Upper lobe of left lung (tissue), 6 donors: Measurements from ENCODE around the gene ERG. TPM values are rescaled to one million over a fixed set of nuclear protein-coding genes. Genes with fewer than 3 reads are reported as not detected.

ENCODE experiments used
- ATAC-seq, 2 donors: fragments of 200-7000 bp; cut with Tn5 transposase; one replicate each; pipeline ENCODE4 v1.9.1; 2022; ENCODE audit warnings: mild to moderate bottlenecking in 2 of 2, moderate library complexity in 2 of 2; ENCODE audit not compliant: low FRiP score in 2 of 2
- DNase-seq, 2 donors: peaks; one replicate each; pipeline ENCODE4 v3.0.0-alpha.2; 2019 to 2020
- H3K27ac ChIP-seq, 4 donors: fragments of 200-600 bp; sonication (generic); one replicate each; pipeline ENCODE4 v1.5.1; 2016 to 2019
- H3K27me3 ChIP-seq, 4 donors: fragments of 200-600 bp; sonication (generic); one replicate each; pipeline ENCODE4 v1.5.1; 2017 to 2019
- H3K36me3 ChIP-seq, 4 donors: fragments of 200-600 bp; sonication (generic); one replicate each; pipeline ENCODE4 v1.5.1; 2016 to 2019
- H3K4me1 ChIP-seq, 4 donors: fragments of 200-600 bp; sonication (generic); one replicate each; pipeline ENCODE4 v1.5.1; 2018 to 2019
- H3K4me3 ChIP-seq, 4 donors: fragments of 200-600 bp; sonication (generic); one replicate each; pipeline ENCODE4 v1.5.1; 2017 to 2019; ENCODE audit warnings: mild to moderate bottlenecking in 2 of 4, moderate library complexity in 1 of 4
- H3K9me3 ChIP-seq, 4 donors: fragments of 200-600 bp; sonication (generic); one replicate each; pipeline ENCODE4 v1.5.1; 2018 to 2019
- CTCF ChIP-seq, 6 experiments: fragments of 450-650 bp in 4 of 6; fragments of 200-600 bp in 2 of 6; sonication (generic) in 2 of 6; IDR thresholded peaks; one replicate each; pipeline ENCODE4 v1.5.1; 2016 to 2019; ENCODE audit warnings: antibody characterized with exemption in 6 of 6
- EP300 ChIP-seq, 4 donors: sonication (generic); formaldehyde crosslinking; IDR thresholded peaks; one replicate each; pipeline ENCODE4 v1.5.1; 2017; ENCODE audit warnings: antibody characterized with exemption in 4 of 4, control low read depth in 2 of 4
- POLR2A ChIP-seq, 4 donors: fragments of 450-650 bp; IDR thresholded peaks; one replicate each; pipeline ENCODE4 v1.5.1; 2016 to 2017; ENCODE audit warnings: antibody characterized with exemption in 4 of 4, mild to moderate bottlenecking in 2 of 4
- POLR2AphosphoS5 ChIP-seq, 2 donors: sonication (generic); formaldehyde crosslinking; IDR thresholded peaks; one replicate each; pipeline ENCODE4 v1.5.1; 2017; ENCODE audit warnings: antibody characterized with exemption in 2 of 2
- WGBS, 2 donors: methylation state at CpG; one replicate each; pipeline ENCODE4 v1.1.5; 2017 to 2018; 5-methylcytosine and 5-hydroxymethylcytosine counted together
- total RNA-seq, 6 donors: library from RNA; depleted of rRNA in 4 of 6; stranded (reverse); fragments of >200 nt in 4 of 6; gene quantifications; one replicate each; pipeline versions ENCODE4 v1.1.0 to v1.2.1, GENCODE V29; 2016 to 2021
- donor health status: DM: no; HTN: no; CAD: no; lungs with moderate emphysema.
- donor health status: DM: no; HTN: yes; CAD: no; lungs with severe emphysema.

ERG gene
- total RNA-seq, 6 donors from 2014 or later = 14.7 to 38.9 (median 18.1) TPM

- TF ChIP-seq POLR2A (IDR thresholded peaks at IDR 0.05) = no peak
- TF ChIP-seq POLR2AphosphoS5 (IDR thresholded peaks at IDR 0.05) = no peak
- no peak for TF ChIP-seq CTCF (IDR thresholded peaks at IDR 0.05)
- TF ChIP-seq EP300 (IDR thresholded peaks at IDR 0.05) = no peak
- WGBS, 2 donors = 65 to 69% methylated on average over 4 of the region's 4 CpGs
- ATAC-seq = no peak
- Histone ChIP-seq H3K27ac (no peak overlapping the region), H3K27me3 (no peaks in the 10 kb centered on the region), H3K9me3 (no peaks in the 10 kb centered on the region), H3K4me1 (no peaks in the 10 kb centered on the region), H3K4me3 (no peak overlapping the region), H3K36me3 (no peaks in the 10 kb centered on the region)
- DNase-seq = no peak
Observed at GRCh38 chr21:38367646-38368045, 130.6 kb downstream of the ERG start.

DNA sequence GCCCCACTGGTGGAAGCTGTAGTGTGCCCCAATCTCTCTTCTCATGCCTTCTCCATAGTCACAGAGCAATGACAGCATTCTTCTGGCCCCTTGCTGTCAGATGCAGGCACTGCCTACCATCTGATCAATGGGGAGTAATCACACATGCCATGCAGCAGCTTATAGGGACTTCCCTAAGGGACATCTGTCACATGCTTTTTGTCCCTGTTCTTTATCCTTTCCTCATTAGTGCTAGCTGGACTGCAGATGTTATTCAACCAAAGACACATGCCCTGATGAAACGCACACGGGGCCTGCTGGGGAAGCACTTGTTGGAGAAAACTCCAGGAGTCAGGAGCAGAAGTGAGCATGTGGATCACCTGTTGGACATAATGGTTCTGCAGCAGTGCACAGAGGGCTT is 132.8 kb downstream of the ERG start:
- Histone ChIP-seq H3K9me3 (no peaks in the 10 kb centered on the region), H3K4me3 (no peak overlapping the region), H3K4me1 (no peaks in the 10 kb centered on the region), H3K36me3 (no peaks in the 10 kb centered on the region), H3K27ac (no peak overlapping the region), H3K27me3 (no peaks in the 10 kb centered on the region)
- no peak for DNase-seq
- 89 to 94% methylated on average over 2 of the region's 2 CpGs for WGBS, 2 donors
- no peak for TF ChIP-seq POLR2AphosphoS5 (IDR thresholded peaks at IDR 0.05)
- no peak for TF ChIP-seq EP300 (IDR thresholded peaks at IDR 0.05)
- TF ChIP-seq POLR2A (IDR thresholded peaks at IDR 0.05) = no peak
- no peak for TF ChIP-seq CTCF (IDR thresholded peaks at IDR 0.05)
- no peak for ATAC-seq

- ATAC-seq (no peak), DNase-seq (no peak)
- Histone ChIP-seq H3K9me3 (no peaks in the 10 kb centered on the region), H3K27ac (no peak overlapping the region), H3K36me3 (no peaks in the 10 kb centered on the region), H3K27me3 (no peaks in the 10 kb centered on the region), H3K4me3 (no peak overlapping the region), H3K4me1 (no peaks in the 10 kb centered on the region)
- no peak for TF ChIP-seq POLR2A (IDR thresholded peaks at IDR 0.05)
- no peak for TF ChIP-seq EP300 (IDR thresholded peaks at IDR 0.05)
- TF ChIP-seq CTCF (IDR thresholded peaks at IDR 0.05) = no peak
- TF ChIP-seq POLR2AphosphoS5 (IDR thresholded peaks at IDR 0.05) = no peak
- WGBS, 2 donors = 72 to 94% methylated on average over 1 of the region's 1 CpG
Observed at GRCh38 chr21:38363693-38364092, 134.6 kb downstream of the ERG start.

- peaks cover 4 to 8% (median 5%) of the 10 kb centered on the region in 4 donors for H3K4me1 ChIP-seq
- no peaks in the 10 kb centered on the region for H3K27me3 ChIP-seq
- H3K4me3 ChIP-seq = no peak overlapping the region
- TF ChIP-seq POLR2A (IDR thresholded peaks at IDR 0.05) (no peak), EP300 (IDR thresholded peaks at IDR 0.05) (no peak), POLR2AphosphoS5 (IDR thresholded peaks at IDR 0.05) (no peak), CTCF (IDR thresholded peaks at IDR 0.05) (no peak)
- H3K27ac ChIP-seq = no peak overlapping the region
- DNase-seq = no peak
- H3K36me3 ChIP-seq = no peaks in the 10 kb centered on the region
- WGBS, 2 donors = 80 to 94% methylated on average over 1 of the region's 1 CpG
- no peaks in the 10 kb centered on the region for H3K9me3 ChIP-seq
- no peak for ATAC-seq
Observed at GRCh38 chr21:38361324-38361723, 137.0 kb downstream of the ERG start.

- DNase-seq = no peak
- no peaks in the 10 kb centered on the region for H3K9me3 ChIP-seq
- ATAC-seq = no peak
- TF ChIP-seq CTCF (IDR thresholded peaks at IDR 0.05) = no peak
- no peak for TF ChIP-seq POLR2A (IDR thresholded peaks at IDR 0.05)
- no peak for TF ChIP-seq POLR2AphosphoS5 (IDR thresholded peaks at IDR 0.05)
- no peak for TF ChIP-seq EP300 (IDR thresholded peaks at IDR 0.05)
- no peak overlapping the region for H3K27ac ChIP-seq
- WGBS, 2 donors = 94 to 97% methylated on average over 7 of the region's 7 CpGs
- no peak overlapping the region for H3K4me3 ChIP-seq
- no peaks in the 10 kb centered on the region for H3K27me3 ChIP-seq
- H3K36me3 ChIP-seq = no peaks in the 10 kb centered on the region
- H3K4me1 ChIP-seq = peaks cover 11 to 21% (median 13%) of the 10 kb centered on the region in 4 donors
Observed at GRCh38 chr21:38359835-38360234, 138.4 kb downstream of the ERG start.
